ENCODE measurements around the gene SGK1.
"Not testable (repeated sequence)": the region's sequence is repeated elsewhere in the genome, so short reads cannot be mapped to it uniquely, and the experiment has no call there.

SGK1 gene

GRCh38 chr6:134238960-134239795 lies 78.7 kb downstream of the SGK1 start:
- H3K36me3 ChIP-seq (ENCODE audit: control insufficient read depth, low read length): no peaks in the 10 kb centered on the region

DNA sequence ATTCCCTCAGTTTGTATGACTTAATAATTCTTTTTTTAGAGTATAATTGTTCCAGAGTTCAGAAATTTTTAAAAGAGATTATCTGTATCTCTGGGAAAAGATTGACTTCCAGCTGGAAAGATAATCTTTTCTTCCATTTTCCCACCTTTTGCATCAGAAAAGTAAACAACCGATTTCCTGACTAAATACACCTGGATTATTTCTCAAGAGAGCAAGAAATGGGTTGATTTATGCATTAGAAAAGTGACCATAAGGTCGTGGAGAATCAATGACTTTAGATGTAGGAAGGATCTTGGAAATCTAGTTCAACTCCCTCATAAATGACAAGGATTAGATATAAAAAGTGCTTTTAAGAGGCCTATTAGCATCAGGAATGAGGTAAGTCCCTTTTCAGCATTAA lies 79.9 kb downstream of the SGK1 start:
- Histone ChIP-seq H4K20me1 (ENCODE audit: control insufficient read depth, insufficient read depth, low read depth, low read length) (no peaks in the 10 kb centered on the region), H3K36me3 (ENCODE audit: control insufficient read depth, low read length) (no peaks in the 10 kb centered on the region), H3K27ac (ENCODE audit: low read depth, low read length) (no peak overlapping the region), H3K27me3 (ENCODE audit: control insufficient read depth, low read length) (no peaks in the 10 kb centered on the region), H3K4me1 (ENCODE audit: control insufficient read depth, low read length) (peaks cover 61% of the 10 kb centered on the region), H3K9me3 (ENCODE audit: control insufficient read depth, insufficient read depth, low read length) (no peaks in the 10 kb centered on the region), H3K4me3 (ENCODE audit: low read length) (no peak overlapping the region), H3K79me2 (ENCODE audit: control insufficient read depth, low read length) (no peaks in the 10 kb centered on the region), H3K9me2 (replicated peaks; ENCODE audit: control insufficient read depth, low read length) (no peaks in the 10 kb centered on the region), H3K4me2 (ENCODE audit: low read length) (no peak overlapping the region), H3F3A (ENCODE audit: control insufficient read depth, insufficient read depth) (peaks cover 15% of the 10 kb centered on the region)
- no peak for TF ChIP-seq EZH2phosphoT487 (IDR thresholded peaks at IDR 0.05; ENCODE audit: borderline replicate concordance, low read length)
- TF ChIP-seq, protein P1, sequence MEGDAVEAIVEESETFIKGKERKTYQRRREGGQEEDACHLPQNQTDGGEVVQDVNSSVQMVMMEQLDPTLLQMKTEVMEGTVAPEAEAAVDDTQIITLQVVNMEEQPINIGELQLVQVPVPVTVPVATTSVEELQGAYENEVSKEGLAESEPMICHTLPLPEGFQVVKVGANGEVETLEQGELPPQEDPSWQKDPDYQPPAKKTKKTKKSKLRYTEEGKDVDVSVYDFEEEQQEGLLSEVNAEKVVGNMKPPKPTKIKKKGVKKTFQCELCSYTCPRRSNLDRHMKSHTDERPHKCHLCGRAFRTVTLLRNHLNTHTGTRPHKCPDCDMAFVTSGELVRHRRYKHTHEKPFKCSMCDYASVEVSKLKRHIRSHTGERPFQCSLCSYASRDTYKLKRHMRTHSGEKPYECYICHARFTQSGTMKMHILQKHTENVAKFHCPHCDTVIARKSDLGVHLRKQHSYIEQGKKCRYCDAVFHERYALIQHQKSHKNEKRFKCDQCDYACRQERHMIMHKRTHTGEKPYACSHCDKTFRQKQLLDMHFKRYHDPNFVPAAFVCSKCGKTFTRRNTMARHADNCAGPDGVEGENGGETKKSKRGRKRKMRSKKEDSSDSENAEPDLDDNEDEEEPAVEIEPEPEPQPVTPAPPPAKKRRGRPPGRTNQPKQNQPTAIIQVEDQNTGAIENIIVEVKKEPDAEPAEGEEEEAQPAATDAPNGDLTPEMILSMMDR (IDR thresholded peaks at IDR 0.05; ENCODE audit: low read depth, low read length, poor library complexity, severe bottlenecking): no peak

More at GRCh38 chr6:134238960-134239795, 78.7 kb downstream of the SGK1 start:
- Histone ChIP-seq H3K27me3 (ENCODE audit: control insufficient read depth, low read length) (no peaks in the 10 kb centered on the region), H3K4me3 (ENCODE audit: low read length) (no peak overlapping the region), H3K4me1 (ENCODE audit: control insufficient read depth, low read length) (peaks cover 57% of the 10 kb centered on the region), H3K9me3 (ENCODE audit: control insufficient read depth, insufficient read depth, low read length) (no peaks in the 10 kb centered on the region), H4K20me1 (ENCODE audit: control insufficient read depth, insufficient read depth, low read depth, low read length) (no peaks in the 10 kb centered on the region), H3K4me2 (ENCODE audit: low read length) (no peak overlapping the region), H3K27ac (ENCODE audit: low read depth, low read length) (no peak overlapping the region), H3K9me2 (replicated peaks; ENCODE audit: control insufficient read depth, low read length) (no peaks in the 10 kb centered on the region), H3K79me2 (ENCODE audit: control insufficient read depth, low read length) (no peaks in the 10 kb centered on the region), H3F3A (ENCODE audit: control insufficient read depth, insufficient read depth) (peaks cover 6% of the 10 kb centered on the region)
- TF ChIP-seq EZH2phosphoT487 (IDR thresholded peaks at IDR 0.05; ENCODE audit: borderline replicate concordance, low read length): no peak
- TF ChIP-seq, protein P1 (IDR thresholded peaks at IDR 0.05; ENCODE audit: low read depth, low read length, poor library complexity, severe bottlenecking): no peak

GRCh38 chr6:134235937-134236751 lies 81.8 kb downstream of the SGK1 start:
- Histone ChIP-seq H3K9me3 (ENCODE audit: control insufficient read depth, insufficient read depth, low read length) (no peaks in the 10 kb centered on the region), H3K4me1 (ENCODE audit: control insufficient read depth, low read length) (peaks cover 58% of the 10 kb centered on the region), H4K20me1 (ENCODE audit: control insufficient read depth, insufficient read depth, low read depth, low read length) (no peaks in the 10 kb centered on the region), H3K4me2 (ENCODE audit: low read length) (peak overlapping the region; percentile 53), H3K4me3 (ENCODE audit: low read length) (peak overlapping the region; percentile 37), H3K27me3 (ENCODE audit: control insufficient read depth, low read length) (no peaks in the 10 kb centered on the region), H3K27ac (ENCODE audit: low read depth, low read length) (peak overlapping the region; percentile 42), H3F3A (ENCODE audit: control insufficient read depth, insufficient read depth) (peaks cover 17% of the 10 kb centered on the region), H3K9me2 (replicated peaks; ENCODE audit: control insufficient read depth, low read length) (no peaks in the 10 kb centered on the region), H3K79me2 (ENCODE audit: control insufficient read depth, low read length) (no peaks in the 10 kb centered on the region), H3K36me3 (ENCODE audit: control insufficient read depth, low read length) (no peaks in the 10 kb centered on the region)
- TF ChIP-seq, protein P1 (IDR thresholded peaks at IDR 0.05; ENCODE audit: low read depth, low read length, poor library complexity, severe bottlenecking): no peak
- no peak for TF ChIP-seq EZH2phosphoT487 (IDR thresholded peaks at IDR 0.05; ENCODE audit: borderline replicate concordance, low read length)

- not testable (repeated sequence) for H3K27me3 ChIP-seq (ENCODE audit: control insufficient read depth, low read length); H3K9me2 ChIP-seq (replicated peaks; ENCODE audit: control insufficient read depth, low read length); H3K36me3 ChIP-seq (ENCODE audit: control insufficient read depth, low read length); H3K9me3 ChIP-seq (ENCODE audit: control insufficient read depth, insufficient read depth, low read length); H3K79me2 ChIP-seq (ENCODE audit: control insufficient read depth, low read length); H4K20me1 ChIP-seq (ENCODE audit: control insufficient read depth, insufficient read depth, low read depth, low read length)
- H3K4me1 ChIP-seq (ENCODE audit: control insufficient read depth, low read length): peaks cover 57% of the 10 kb centered on the region
- peak overlapping the region; percentile 53 for H3K4me2 ChIP-seq (ENCODE audit: low read length)
- peak overlapping the region; percentile 42 for H3K27ac ChIP-seq (ENCODE audit: low read depth, low read length)
- H3K4me3 ChIP-seq (ENCODE audit: low read length): peak overlapping the region; percentile 37; the same call in 1 of the 2 replicates
- H3F3A ChIP-seq (ENCODE audit: control insufficient read depth, insufficient read depth): peaks cover 17% of the 10 kb centered on the region
These were observed 82.6 kb downstream of the SGK1 start for GRCh38 chr6:134235334-134235733.

All from DOHH2 (cell line).